OCI-LY7 (cell line): ENCODE results near the gene DEGS1. TPM values are rescaled to one million over a fixed set of nuclear protein-coding genes. Genes with fewer than 3 reads are reported as not detected.

ENCODE experiments used
- BruUV-seq: library from RNA; stranded (reverse); fragments of 400-500 nt; replicated peaks from 2 replicates; lab custom pipeline; 2021; lab: Mats Ljungman, UMichigan
- CTCF ChIA-PET: fragments of 300-600 bp; sonication (Branson Sonifier 250); formaldehyde crosslinking; loops from one replicate; lab custom pipeline; 2022; ENCODE audit warnings: antibody characterized with exemption; ENCODE audit not compliant: unreplicated experiment; lab: Charles Lee
- POLR2A ChIA-PET: fragments of 300-600 bp; sonication (Branson Sonifier 250); formaldehyde crosslinking; loops from one replicate; lab custom pipeline; 2022; ENCODE audit warnings: antibody characterized with exemption; lab: Charles Lee
- DNase-seq: peaks from one replicate; pipeline ENCODE4 v3.0.0-alpha.2; 2015; ENCODE audit warnings: low spot score
- H2AFZ ChIP-seq: fragments of 200-600 bp; sonication (generic), shearing (Covaris generic); 2 replicates; pipeline ENCODE4 v1.6.1; 2014; ENCODE audit warnings: mild to moderate bottlenecking, antibody characterized with exemption, low read length, moderate library complexity
- H3K27ac ChIP-seq: fragments of 200-600 bp; sonication (generic); 2 replicates; pipeline ENCODE4 v1.5.1; 2014; ENCODE audit warnings: mixed run types, low read depth, mild to moderate bottlenecking, moderate library complexity, low read length, inconsistent platforms; ENCODE audit not compliant: poor library complexity, severe bottlenecking
- H3K36me3 ChIP-seq: fragments of 200-600 bp; sonication (generic); 2 replicates; pipeline ENCODE4 v1.6.1; 2014; ENCODE audit warnings: mild to moderate bottlenecking, antibody characterized with exemption, low read length, moderate library complexity, mixed read lengths; ENCODE audit not compliant: insufficient read depth
- H3K4me1 ChIP-seq: fragments of 200-600 bp; sonication (generic); 2 replicates; pipeline ENCODE4 v1.5.1; 2014; ENCODE audit warnings: mild to moderate bottlenecking, low read length; ENCODE audit not compliant: insufficient read depth, poor library complexity, severe bottlenecking
- H3K4me2 ChIP-seq: fragments of 200-600 bp; sonication (generic); 2 replicates; pipeline ENCODE4 v1.6.1; 2014; ENCODE audit warnings: mild to moderate bottlenecking, low read length
- H3K4me3 ChIP-seq: fragments of 200-600 bp; sonication (generic); 2 replicates; pipeline ENCODE4 v1.5.1; 2014; ENCODE audit warnings: mild to moderate bottlenecking, low read depth, low read length; ENCODE audit not compliant: poor library complexity, severe bottlenecking
- H3K79me2 ChIP-seq: fragments of 200-600 bp; sonication (generic); 2 replicates; pipeline ENCODE4 v1.6.1; 2016; ENCODE audit warnings: low read depth, mild to moderate bottlenecking, low read length, moderate library complexity, mixed read lengths; ENCODE audit not compliant: insufficient read depth
- H3K9me2 ChIP-seq: fragments of 200-600 bp; sonication (generic); 2 replicates; pipeline ENCODE4 v1.6.1; 2016; ENCODE audit warnings: mild to moderate bottlenecking, low read length, mixed read lengths; ENCODE audit not compliant: insufficient read depth
- H3K9me3 ChIP-seq: fragments of 200-600 bp; sonication (generic); 2 replicates; pipeline ENCODE4 v1.6.1; 2014; ENCODE audit warnings: mild to moderate bottlenecking, mixed run types, low read length, mixed read lengths
- H4K20me1 ChIP-seq: fragments of 200-600 bp; sonication (generic); 2 replicates; pipeline ENCODE4 v1.6.1; 2014; ENCODE audit warnings: mild to moderate bottlenecking, antibody characterized with exemption, low read length, moderate library complexity, mixed read lengths; ENCODE audit not compliant: insufficient read depth
- CTCF ChIP-seq: fragments of 200-600 bp; sonication (generic); conservative IDR thresholded peaks from 2 replicates; pipeline ENCODE4 v1.5.1; 2014; ENCODE audit warnings: mild to moderate bottlenecking, antibody characterized with exemption, low read length, moderate library complexity, mixed read lengths
- EZH2phosphoT487 ChIP-seq: fragments of 200-600 bp; sonication (generic); IDR thresholded peaks from 2 replicates; pipeline ENCODE4 v1.6.1; 2018; ENCODE audit warnings: low read depth, borderline replicate concordance, mild to moderate bottlenecking, mixed run types, antibody characterized with exemption, low read length, moderate library complexity, mixed read lengths
- intact Hi-C: fragments of 100-400 bp; cut with micrococcal nuclease; formaldehyde crosslinking; loops from one replicate; pipeline ENCODE4 v1.10.0; 2022; ENCODE audit not compliant: unreplicated experiment
- total RNA-seq, 2 experiments: library from RNA; depleted of rRNA in 1 of 2; stranded (reverse); fragments of >200 nt in 1 of 2; shearing (Covaris generic) in 1 of 2; gene quantifications; 2 replicates each; pipeline ENCODE4 v1.2.3, GENCODE V29; 2014 to 2022

Gene DEGS1
- total RNA-seq, 2 experiments from 2014 or later, result 34.8 to 53.2 TPM

GRCh38 chr1:224178894-224179293, 4.1 kb upstream of the DEGS1 start:
- Histone ChIP-seq H2AFZ (no peak overlapping the region), H3K79me2 (peaks cover 5% of the 10 kb centered on the region), H3K27ac (no peak overlapping the region), H3K36me3 (no peaks in the 10 kb centered on the region), H3K9me2 (no peaks in the 10 kb centered on the region), H3K4me2 (no peak overlapping the region), H3K4me1 (peaks cover 14% of the 10 kb centered on the region), H4K20me1 (no peaks in the 10 kb centered on the region), H3K9me3 (no peaks in the 10 kb centered on the region), H3K4me3 (no peak overlapping the region)
- ChIA-PET CTCF (interaction anchor here (0.6 kb wide), 1 partner anchor 23 kb away, joined by 4 read pairs; no protein-coding TSS in a partner anchor), POLR2A (interaction anchor here (0.6 to 1.1 kb wide), 6 partner anchors 10 to 119 kb away, joined by 3 to 6 read pairs (median 3); no protein-coding TSS in a partner anchor)
- intact Hi-C loops, result no loop called here
- no peak for DNase-seq
- no TSS peak for BruUV-seq
- TF ChIP-seq CTCF, result no peak

DNA sequence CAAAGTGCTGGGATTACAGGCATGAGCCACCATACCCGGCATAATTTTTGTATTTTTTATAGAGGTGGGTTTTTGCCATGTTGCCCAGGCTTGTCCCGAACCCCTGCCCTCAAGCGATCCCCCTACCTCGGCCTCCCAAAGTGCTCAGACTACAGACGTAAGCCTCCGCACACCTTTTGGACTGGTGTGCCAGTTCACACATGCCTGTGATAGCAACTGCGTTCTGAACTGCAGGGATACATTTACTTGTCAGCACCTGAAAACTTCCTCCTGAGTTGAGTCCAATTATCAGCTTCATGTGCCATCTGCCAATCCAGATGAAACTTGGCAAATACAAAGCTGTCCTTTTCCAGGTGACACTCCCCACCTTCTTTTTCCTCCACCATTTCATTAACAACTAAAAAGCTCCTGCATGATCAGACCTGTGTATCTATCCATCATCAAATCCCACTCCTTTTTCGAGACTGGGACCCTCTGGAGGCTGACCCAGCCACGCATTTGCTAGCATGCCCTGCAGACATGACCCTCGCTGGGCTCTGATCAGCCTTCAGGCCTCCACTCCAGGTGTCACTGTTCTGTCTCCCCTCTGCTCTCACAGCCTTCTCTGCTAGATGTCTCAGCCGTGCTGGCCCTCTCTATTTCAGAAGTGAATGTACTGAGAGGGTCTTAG, 2.1 kb upstream of the DEGS1 start:
- H3K4me2 ChIP-seq, result peak overlapping the region; percentile 66
- H3K27ac ChIP-seq, result peak overlapping the region; percentile 96
- H3K4me3 ChIP-seq, result peak overlapping the region; percentile 75
- no peaks in the 10 kb centered on the region for H3K9me3 ChIP-seq
- peaks cover 24% of the 10 kb centered on the region for H3K4me1 ChIP-seq
- TF ChIP-seq CTCF (no peak), EZH2phosphoT487 (no peak)
- peaks cover 26% of the 10 kb centered on the region for H3K79me2 ChIP-seq
- H4K20me1 ChIP-seq, result no peaks in the 10 kb centered on the region
- intact Hi-C loops, result loop anchor here (5.0 to 10.0 kb wide), 4 partner anchors 86 to 336 kb away; partner anchors contain the start of genes TP53BP2 and WDR26
- H2AFZ ChIP-seq, result peak overlapping the region; percentile 96; the same call in 1 of the 2 replicates
- ChIA-PET CTCF (no interaction called here), POLR2A (interaction anchor here (1.0 to 2.3 kb wide), 5 partner anchors 12 to 65 kb away, joined by 3 to 12 read pairs (median 5); no protein-coding TSS in a partner anchor)
- BruUV-seq, result no TSS peak
- no peaks in the 10 kb centered on the region for H3K36me3 ChIP-seq
- peak; percentile 22 for DNase-seq
- no peaks in the 10 kb centered on the region for H3K9me2 ChIP-seq

GRCh38 chr1:224181453-224181810, 1.6 kb upstream of the DEGS1 start:
- Histone ChIP-seq H3K36me3 (no peaks in the 10 kb centered on the region), H3K9me2 (no peaks in the 10 kb centered on the region), H3K4me1 (peaks cover 29% of the 10 kb centered on the region), H3K4me2 (peak overlapping the region; percentile 66), H4K20me1 (no peaks in the 10 kb centered on the region), H2AFZ (peak overlapping the region; percentile 96), H3K27ac (peak overlapping the region; percentile 96), H3K4me3 (peak overlapping the region; percentile 75), H3K9me3 (no peaks in the 10 kb centered on the region), H3K79me2 (peaks cover 31% of the 10 kb centered on the region)
- CTCF ChIA-PET, result no interaction called here
- DNase-seq, result no peak
- POLR2A ChIA-PET, result interaction anchor here (1.0 to 2.3 kb wide), 7 partner anchors 12 to 138 kb away, joined by 3 to 12 read pairs (median 5); no protein-coding TSS in a partner anchor
- BruUV-seq, result no TSS peak
- intact Hi-C loops, result loop anchor here (5.0 to 10.0 kb wide), 4 partner anchors 86 to 337 kb away; partner anchors contain the start of genes TP53BP2 and WDR26
- TF ChIP-seq EZH2phosphoT487 (no peak), CTCF (no peak)
